A549 (cell line): ENCODE data around the gene PMFBP1. TPM values are rescaled to one million over a fixed set of nuclear protein-coding genes. Genes with fewer than 3 reads are reported as not detected.

Experiments
- ATAC-seq, 2 experiments: fragments of 200-7000 bp in 1 of 2; fragments of >200 bp in 1 of 2; cut with Nextera tagmentation in 1 of 2; cut with Tn5 transposase in 1 of 2; 3 replicates each; pipeline versions ENCODE4 v1.8.0 to v1.9.1; 2018 to 2020; ENCODE audit warnings: mild to moderate bottlenecking in 1 of 2, moderate library complexity in 1 of 2
- CTCF ChIA-PET: fragments of 300-600 bp; sonication (Branson Sonifier 250); formaldehyde crosslinking; extraction: SDS; loops from one replicate; lab custom pipeline; 2021; ENCODE audit warnings: antibody characterized with exemption, inconsistent platforms; lab: Yijun Ruan, JAX
- POLR2A ChIA-PET: fragments of 350-600 bp; formaldehyde crosslinking; extraction: SDS; loops from one replicate; lab custom pipeline; 2021; ENCODE audit warnings: antibody characterized with exemption, inconsistent platforms; lab: Yijun Ruan, JAX
- DNase-seq, 2 experiments: peaks; one replicate each; pipeline versions ENCODE4 v3.0.0 to v3.0.0-alpha.2; 2011 to 2016; ENCODE audit warnings: low read depth in 1 of 2, low spot score in 1 of 2
- FAIRE-seq: peaks from 2 replicates; lab custom pipeline; 2011; peaks lifted over from hg19 to GRCh38; lab: Jason Lieb, UNC
- H3K27ac ChIP-seq, 2 experiments: fragments of >200 bp; sonication (Bioruptor Twin); formaldehyde crosslinking; 3 replicates each; pipeline ENCODE4 v1.5.1; 2016 to 2017
- H3K4me1 ChIP-seq: fragments of >200 bp; sonication (Bioruptor Twin); formaldehyde crosslinking; 3 replicates; pipeline ENCODE4 v1.6.1; 2016
- H3K4me2 ChIP-seq: fragments of >200 bp; sonication (Bioruptor Twin); formaldehyde crosslinking; 3 replicates; pipeline ENCODE4 v1.6.1; 2016
- H3K4me3 ChIP-seq: fragments of >200 bp; sonication (Bioruptor Twin); formaldehyde crosslinking; 3 replicates; pipeline ENCODE4 v1.5.1; 2016
- H3K9me3 ChIP-seq: fragments of >200 bp; sonication (Bioruptor Twin); formaldehyde crosslinking; 3 replicates; pipeline ENCODE4 v1.6.1; 2016
- CBX8 ChIP-seq: fragments of 200-600 bp; sonication (generic); IDR thresholded peaks from 2 replicates; pipeline ENCODE4 v1.6.1; 2016
- CHD4 ChIP-seq: fragments of 200-600 bp; sonication (generic); IDR thresholded peaks from 2 replicates; pipeline ENCODE4 v1.6.1; 2016; ENCODE audit warnings: antibody characterized with exemption, mild to moderate bottlenecking, borderline replicate concordance
- EHF ChIP-seq: fragments of 250-450 bp; sonication (Bioruptor Pico); IDR thresholded peaks from 2 replicates; pipeline ENCODE4 v1.5.0; 2020; ENCODE audit warnings: mild to moderate bottlenecking
- FOSL2 ChIP-seq, 2 experiments: fragments of 450-650 bp in 1 of 2; fragments of >200 bp in 1 of 2; sonication (Bioruptor Twin) in 1 of 2; formaldehyde crosslinking; IDR thresholded peaks; 2 replicates each; pipeline versions ENCODE4 v1.5.0 to v1.6.1; 2016 to 2020; ENCODE audit warnings: mild to moderate bottlenecking in 1 of 2, moderate library complexity in 1 of 2
- HDAC2 ChIP-seq: fragments of 200-600 bp; sonication (generic); IDR thresholded peaks from 2 replicates; pipeline ENCODE4 v1.6.1; 2016
- HMGXB4 ChIP-seq: fragments of 250-450 bp; sonication (Bioruptor Pico); IDR thresholded peaks from 2 replicates; pipeline ENCODE4 v1.5.0; 2021; ENCODE audit warnings: mild to moderate bottlenecking, moderate library complexity, borderline replicate concordance
- MAFK ChIP-seq: fragments of 450-650 bp; IDR thresholded peaks from 2 replicates; pipeline ENCODE4 v1.6.1; 2014; ENCODE audit not compliant: partially characterized antibody
- MAX ChIP-seq: IDR thresholded peaks from 2 replicates; pipeline ENCODE4 v1.6.1; 2012
- NPAS2 ChIP-seq: fragments of 250-450 bp; sonication (Bioruptor Pico); IDR thresholded peaks from 2 replicates; pipeline ENCODE4 v1.8.0; 2022; ENCODE audit warnings: mild to moderate bottlenecking, moderate library complexity, borderline replicate concordance
- NR3C1 ChIP-seq: fragments of >200 bp; sonication (Bioruptor Twin); formaldehyde crosslinking; IDR thresholded peaks from 3 replicates; pipeline ENCODE4 v1.6.1; 2017
- PHF8 ChIP-seq: fragments of 200-600 bp; sonication (generic); IDR thresholded peaks from 2 replicates; pipeline ENCODE4 v1.6.1; 2016; ENCODE audit warnings: low read depth, mild to moderate bottlenecking, antibody characterized with exemption, moderate library complexity, borderline replicate concordance
- RAD21 ChIP-seq, 2 experiments: fragments of >200 bp in 1 of 2; sonication (Bioruptor Twin) in 1 of 2; formaldehyde crosslinking in 1 of 2; IDR thresholded peaks in 1 of 2; conservative IDR thresholded peaks in 1 of 2; 2 replicates in 1 of 2; 3 replicates in 1 of 2; pipeline ENCODE4 v1.6.1; 2012 to 2018; ENCODE audit warnings: inconsistent platforms in 1 of 2
- RCOR1 ChIP-seq: fragments of 150-350 bp; IDR thresholded peaks from 2 replicates; pipeline ENCODE4 v1.6.1; 2014; ENCODE audit warnings: antibody characterized with exemption, low read length, low read depth
- RNF2 ChIP-seq: fragments of 200-600 bp; sonication (generic); IDR thresholded peaks from 2 replicates; pipeline ENCODE4 v1.6.1; 2016; ENCODE audit warnings: low read depth, mild to moderate bottlenecking, antibody characterized with exemption, moderate library complexity, borderline replicate concordance
- SREBF2 ChIP-seq: fragments of 450-650 bp; IDR thresholded peaks from 2 replicates; pipeline ENCODE4 v1.6.1; 2014; ENCODE audit warnings: mild to moderate bottlenecking, moderate library complexity
- ZNF302 ChIP-seq: fragments of 250-450 bp; sonication (Bioruptor Pico); IDR thresholded peaks from 2 replicates; pipeline ENCODE4 v1.9.0; 2021; ENCODE audit warnings: inconsistent platforms, mild to moderate bottlenecking, moderate library complexity
- WGBS: methylation state at CpG from one replicate; pipeline ENCODE4 v1.1.6; 2017; ENCODE audit errors: missing lambda C conversion rate; 5-methylcytosine and 5-hydroxymethylcytosine counted together
- polyA plus RNA-seq, 4 experiments: library from polyadenylated mRNA; depleted of rRNA in 3 of 4; stranded (reverse); fragments of >200 nt; fragmentation: RNase III in 1 of 4; extraction: RNeasy Plus Mini Kit Qiagen cat#74134 plus additional on column Dnase treatment in 1 of 4; gene quantifications; 2 replicates in 3 of 4; 3 replicates in 1 of 4; pipeline ENCODE4 v1.2.3, GENCODE V29; 2011 to 2017
- TF ChIP-seq, protein P1 (sequence below): IDR thresholded peaks from 2 replicates; pipeline ENCODE4 v1.6.1; 2012

PMFBP1 gene
- polyA plus RNA-seq, 2 of the 4 experiments (the other 2 are of a cell fraction): 0.05 to 0.22 TPM

GRCh38 chr16:72092832-72093447, 79.0 kb downstream of the PMFBP1 start:
- FAIRE-seq (no peak), DNase-seq (peak; percentile 50 to 62), ATAC-seq (peak; percentile 66 to 70)
- Histone ChIP-seq H3K27ac (peak overlapping the region; percentile 81 to 83), H3K4me2 (peak overlapping the region; percentile 92), H3K9me3 (no peaks in the 10 kb centered on the region), H3K4me3 (peak overlapping the region; percentile 91), H3K4me1 (peaks cover 22% of the 10 kb centered on the region; the same call in 2 of the 3 replicates)
- ChIA-PET POLR2A (interaction anchor here (0.8 to 1.3 kb wide), 5 partner anchors 10 to 199 kb away, joined by 3 to 4 read pairs (median 3); no protein-coding TSS in a partner anchor), CTCF (interaction anchor here (0.5 to 7.5 kb wide), 6 partner anchors 11 to 86 kb away, joined by 3 to 43 read pairs (median 3); no protein-coding TSS in a partner anchor)
- TF ChIP-seq PHF8 (peak; percentile 64; the same call in 1 of the 2 replicates), MAX (0 out of 2 replicates have a peak, but pooled peaks have one; percentile 14), NPAS2 (CRISPR knock-in tag) (no peak)
- WGBS: 3% methylated on average over 22 of the region's 22 CpGs

DNA sequence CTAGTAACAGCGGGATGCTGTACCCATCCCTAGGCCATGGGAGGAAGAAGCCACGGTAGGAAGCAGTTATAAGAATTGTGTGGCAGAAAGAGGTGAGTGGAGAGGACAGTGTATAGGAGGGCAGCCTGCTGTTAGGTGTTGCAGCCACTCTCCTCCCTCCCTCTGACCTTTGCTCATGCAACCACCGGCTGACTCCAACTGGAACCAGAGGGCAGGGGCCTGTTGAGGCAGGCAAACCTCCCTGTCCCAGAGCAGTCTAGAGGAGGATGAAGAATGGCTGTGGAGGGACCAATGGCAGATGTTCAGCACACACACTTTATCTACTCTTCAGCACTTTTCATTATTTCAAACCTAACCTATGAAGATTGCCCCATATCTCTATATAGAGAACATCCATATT, 80.7 kb downstream of the PMFBP1 start:
- CTCF ChIA-PET: interaction anchor here (0.8 kb wide), 1 partner anchor 95 kb away, joined by 3 read pairs; no protein-coding TSS in a partner anchor
- Histone ChIP-seq H3K4me1 (peaks cover 22% of the 10 kb centered on the region; the same call in 2 of the 3 replicates), H3K9me3 (no peaks in the 10 kb centered on the region), H3K4me2 (peak overlapping the region; percentile 92; the same call in 2 of the 3 replicates), H3K27ac (no peak overlapping the region), H3K4me3 (no peak overlapping the region)
- DNase-seq: no peak
- TF ChIP-seq EHF (CRISPR knock-in tag) (no peak), RCOR1 (no peak), PHF8 (no peak), HMGXB4 (CRISPR knock-in tag) (no peak), RNF2 (no peak), NR3C1 (no peak), RAD21 (conservative IDR thresholded peaks at IDR 0.05 in 1 of 2, IDR thresholded peaks at IDR 0.05 in 1 of 2) (no peak), CHD4 (no peak), ZNF302 (CRISPR knock-in tag) (no peak)
- TF ChIP-seq, protein P1, sequence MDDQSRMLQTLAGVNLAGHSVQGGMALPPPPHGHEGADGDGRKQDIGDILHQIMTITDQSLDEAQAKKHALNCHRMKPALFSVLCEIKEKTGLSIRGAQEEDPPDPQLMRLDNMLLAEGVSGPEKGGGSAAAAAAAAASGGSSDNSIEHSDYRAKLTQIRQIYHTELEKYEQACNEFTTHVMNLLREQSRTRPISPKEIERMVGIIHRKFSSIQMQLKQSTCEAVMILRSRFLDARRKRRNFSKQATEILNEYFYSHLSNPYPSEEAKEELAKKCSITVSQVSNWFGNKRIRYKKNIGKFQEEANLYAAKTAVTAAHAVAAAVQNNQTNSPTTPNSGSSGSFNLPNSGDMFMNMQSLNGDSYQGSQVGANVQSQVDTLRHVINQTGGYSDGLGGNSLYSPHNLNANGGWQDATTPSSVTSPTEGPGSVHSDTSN: no peak
- FAIRE-seq: no peak
- WGBS: 71% methylated on average over 3 of the region's 3 CpGs
- POLR2A ChIA-PET: no interaction called here
- no peak for ATAC-seq

DNA sequence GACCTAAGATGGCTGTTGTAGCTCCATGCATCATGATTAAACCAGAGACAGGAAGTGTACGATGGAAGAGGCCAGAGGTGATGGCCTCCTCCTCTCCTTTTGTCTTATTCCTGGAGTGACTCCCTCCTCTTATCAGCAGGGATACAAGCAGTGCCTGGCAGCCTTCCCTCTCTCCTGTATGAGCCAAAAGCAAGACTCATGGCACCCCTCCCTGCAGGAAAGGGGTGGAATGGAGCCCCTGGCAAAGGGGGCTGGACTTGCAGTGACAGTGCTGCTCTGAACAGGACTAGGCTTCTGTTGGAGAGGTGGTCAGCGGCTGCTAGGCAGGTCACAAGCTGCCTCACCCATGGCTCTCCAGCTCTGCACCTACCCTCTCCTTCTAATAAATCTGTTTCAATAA, 87.0 kb downstream of the PMFBP1 start:
- WGBS: 89% methylated on average over 2 of the region's 2 CpGs
- no peak for ATAC-seq
- DNase-seq: no peak
- Histone ChIP-seq H3K27ac (no peak overlapping the region), H3K4me3 (no peak overlapping the region), H3K9me3 (peaks cover 11% of the 10 kb centered on the region; the same call in 2 of the 3 replicates), H3K4me1 (peaks cover 7% of the 10 kb centered on the region; the same call in 1 of the 3 replicates), H3K4me2 (no peak overlapping the region)
- POLR2A ChIA-PET: no interaction called here
- FAIRE-seq: no peak
- TF ChIP-seq HDAC2: no peak
- no peak for TF ChIP-seq MAFK
- CTCF ChIA-PET: interaction anchor here (2.0 to 4.5 kb wide), 2 partner anchors 15 to 17 kb away, joined by 10 to 21 read pairs; no protein-coding TSS in a partner anchor

- WGBS: 95% methylated on average over 10 of the region's 10 CpGs
- Histone ChIP-seq H3K4me1 (peaks cover 7% of the 10 kb centered on the region; the same call in 1 of the 3 replicates), H3K9me3 (peaks cover 11% of the 10 kb centered on the region; the same call in 2 of the 3 replicates), H3K4me3 (no peak overlapping the region), H3K4me2 (no peak overlapping the region), H3K27ac (no peak overlapping the region)
- ChIA-PET CTCF (interaction anchor here (1.6 to 4.5 kb wide), 2 partner anchors 16 to 17 kb away, joined by 6 to 21 read pairs; no protein-coding TSS in a partner anchor), POLR2A (no interaction called here)
- no peak for FAIRE-seq
- no peak for TF ChIP-seq CHD4
- no peak for TF ChIP-seq SREBF2
- TF ChIP-seq CBX8: no peak
- TF ChIP-seq FOSL2 (IDR thresholded peaks at IDR 0.05): no peak
- no peak for TF ChIP-seq FOSL2 (CRISPR knock-in tag; IDR thresholded peaks at IDR 0.05)
- no peak for ATAC-seq
- DNase-seq: no peak
Observed at GRCh38 chr16:72084445-72084844, 87.5 kb downstream of the PMFBP1 start.
